ENCODE measurements around the gene FMN1.

Gene FMN1

GRCh38 chr15:32736701-32737061 lies 457.8 kb downstream of the FMN1 start:
- H3K9me2 ChIP-seq (replicated peaks; ENCODE audit: control insufficient read depth, low read length), result no peaks in the 10 kb centered on the region
- TF ChIP-seq EZH2phosphoT487 (IDR thresholded peaks at IDR 0.05; ENCODE audit: borderline replicate concordance, low read length) (no peak), CTCF (IDR thresholded peaks at IDR 0.05; ENCODE audit: low read depth, low read length, poor library complexity, severe bottlenecking) (no peak)

GRCh38 chr15:32735989-32736700 lies 458.4 kb downstream of the FMN1 start:
- H3K36me3 ChIP-seq (ENCODE audit: control insufficient read depth, low read length), result no peaks in the 10 kb centered on the region
- no peaks in the 10 kb centered on the region for H3K9me3 ChIP-seq (ENCODE audit: control insufficient read depth, insufficient read depth, low read length)
- H3K4me1 ChIP-seq (ENCODE audit: control insufficient read depth, low read length), result no peaks in the 10 kb centered on the region
- no peaks in the 10 kb centered on the region for H3F3A ChIP-seq (ENCODE audit: control insufficient read depth, insufficient read depth)
- H3K4me2 ChIP-seq (ENCODE audit: low read length), result no peak overlapping the region
- H3K4me3 ChIP-seq (ENCODE audit: low read length), result no peak overlapping the region
- H3K79me2 ChIP-seq (ENCODE audit: control insufficient read depth, low read length), result no peaks in the 10 kb centered on the region
- 0 out of 2 replicates have a peak, but pooled peaks cover 2% of the 10 kb centered on the region for H3K27me3 ChIP-seq (ENCODE audit: control insufficient read depth, low read length)
- H3K9me2 ChIP-seq (replicated peaks; ENCODE audit: control insufficient read depth, low read length), result no peaks in the 10 kb centered on the region
- no peak for TF ChIP-seq EZH2phosphoT487 (IDR thresholded peaks at IDR 0.05; ENCODE audit: borderline replicate concordance, low read length)
- no peak for TF ChIP-seq CTCF (IDR thresholded peaks at IDR 0.05; ENCODE audit: low read depth, low read length, poor library complexity, severe bottlenecking)
- H3K27ac ChIP-seq (ENCODE audit: low read depth, low read length), result no peak overlapping the region
- no peaks in the 10 kb centered on the region for H4K20me1 ChIP-seq (ENCODE audit: control insufficient read depth, insufficient read depth, low read depth, low read length)

More at GRCh38 chr15:32736701-32737061, 457.8 kb downstream of the FMN1 start:
- H3K4me2 ChIP-seq (ENCODE audit: low read length), result no peak overlapping the region
- H3K27ac ChIP-seq (ENCODE audit: low read depth, low read length), result no peak overlapping the region
- no peaks in the 10 kb centered on the region for H3K4me1 ChIP-seq (ENCODE audit: control insufficient read depth, low read length)
- 0 out of 2 replicates have a peak, but pooled peaks cover 2% of the 10 kb centered on the region for H3K27me3 ChIP-seq (ENCODE audit: control insufficient read depth, low read length)
- H4K20me1 ChIP-seq (ENCODE audit: control insufficient read depth, insufficient read depth, low read depth, low read length), result no peaks in the 10 kb centered on the region
- no peaks in the 10 kb centered on the region for H3K36me3 ChIP-seq (ENCODE audit: control insufficient read depth, low read length)
- no peaks in the 10 kb centered on the region for H3K9me3 ChIP-seq (ENCODE audit: control insufficient read depth, insufficient read depth, low read length)
- H3F3A ChIP-seq (ENCODE audit: control insufficient read depth, insufficient read depth), result no peaks in the 10 kb centered on the region
- no peaks in the 10 kb centered on the region for H3K79me2 ChIP-seq (ENCODE audit: control insufficient read depth, low read length)
- no peak overlapping the region for H3K4me3 ChIP-seq (ENCODE audit: low read length)

GRCh38 chr15:32733281-32733680 lies 461.2 kb downstream of the FMN1 start:
- H3K36me3 ChIP-seq (ENCODE audit: control insufficient read depth, low read length), result no peaks in the 10 kb centered on the region

More at GRCh38 chr15:32733281-32733680, 461.2 kb downstream of the FMN1 start:
- no peaks in the 10 kb centered on the region for H3F3A ChIP-seq (ENCODE audit: control insufficient read depth, insufficient read depth)
- no peak overlapping the region for H3K4me3 ChIP-seq (ENCODE audit: low read length)
- no peak overlapping the region for H3K4me2 ChIP-seq (ENCODE audit: low read length)
- TF ChIP-seq CTCF (IDR thresholded peaks at IDR 0.05; ENCODE audit: low read depth, low read length, poor library complexity, severe bottlenecking), result no peak
- TF ChIP-seq EZH2phosphoT487 (IDR thresholded peaks at IDR 0.05; ENCODE audit: borderline replicate concordance, low read length), result no peak
- no peaks in the 10 kb centered on the region for H3K4me1 ChIP-seq (ENCODE audit: control insufficient read depth, low read length)
- H3K9me3 ChIP-seq (ENCODE audit: control insufficient read depth, insufficient read depth, low read length), result no peaks in the 10 kb centered on the region
- no peaks in the 10 kb centered on the region for H3K9me2 ChIP-seq (replicated peaks; ENCODE audit: control insufficient read depth, low read length)
- H3K79me2 ChIP-seq (ENCODE audit: control insufficient read depth, low read length), result no peaks in the 10 kb centered on the region
- 0 out of 2 replicates have a peak, but pooled peaks cover 2% of the 10 kb centered on the region for H3K27me3 ChIP-seq (ENCODE audit: control insufficient read depth, low read length)
- H4K20me1 ChIP-seq (ENCODE audit: control insufficient read depth, insufficient read depth, low read depth, low read length), result no peaks in the 10 kb centered on the region
- no peak overlapping the region for H3K27ac ChIP-seq (ENCODE audit: low read depth, low read length)

Measured in DOHH2 (cell line).